ENCODE data around the gene NECTIN3.
A peak's percentile ranks its signal among the peaks of the same experiment; 100 is the strongest.

Gene NECTIN3

GRCh38 chr3:111073218-111073617 is 1.6 kb downstream of the NECTIN3 start:
- H3K9me3 Mint-ChIP-seq: no peaks in the 10 kb centered on the region
- H3K36me3 Mint-ChIP-seq (ENCODE audit: low read depth): no peaks in the 10 kb centered on the region
- H3K27me3 Mint-ChIP-seq (ENCODE audit: low read depth, poor library complexity): no peaks in the 10 kb centered on the region
- H3K4me3 Mint-ChIP-seq: peak overlapping the region; percentile 99
- TF ChIP-seq CTCF (IDR thresholded peaks at IDR 0.05): no peak
- peaks cover 50% of the 10 kb centered on the region for H3K4me1 Mint-ChIP-seq
- DNase-seq: no peak
- H3K27ac Mint-ChIP-seq: no peak overlapping the region

GRCh38 chr3:111076732-111077131 is 5.1 kb downstream of the NECTIN3 start:
- Mint-ChIP-seq H3K4me1 (peaks cover 40% of the 10 kb centered on the region), H3K4me3 (no peak overlapping the region), H3K27ac (no peak overlapping the region), H3K36me3 (ENCODE audit: low read depth) (no peaks in the 10 kb centered on the region), H3K27me3 (ENCODE audit: low read depth, poor library complexity) (no peaks in the 10 kb centered on the region), H3K9me3 (no peaks in the 10 kb centered on the region)
- DNase-seq: peak; percentile 14
- no peak for TF ChIP-seq CTCF (IDR thresholded peaks at IDR 0.05)

- Mint-ChIP-seq H3K4me1 (peaks cover 40% of the 10 kb centered on the region), H3K4me3 (no peak overlapping the region), H3K27ac (no peak overlapping the region), H3K27me3 (ENCODE audit: low read depth, poor library complexity) (no peaks in the 10 kb centered on the region), H3K36me3 (ENCODE audit: low read depth) (no peaks in the 10 kb centered on the region), H3K9me3 (no peaks in the 10 kb centered on the region)
- no peak for TF ChIP-seq CTCF (IDR thresholded peaks at IDR 0.05)
- DNase-seq: no peak
These were observed 5.8 kb downstream of the NECTIN3 start for GRCh38 chr3:111077369-111077768.

DNA sequence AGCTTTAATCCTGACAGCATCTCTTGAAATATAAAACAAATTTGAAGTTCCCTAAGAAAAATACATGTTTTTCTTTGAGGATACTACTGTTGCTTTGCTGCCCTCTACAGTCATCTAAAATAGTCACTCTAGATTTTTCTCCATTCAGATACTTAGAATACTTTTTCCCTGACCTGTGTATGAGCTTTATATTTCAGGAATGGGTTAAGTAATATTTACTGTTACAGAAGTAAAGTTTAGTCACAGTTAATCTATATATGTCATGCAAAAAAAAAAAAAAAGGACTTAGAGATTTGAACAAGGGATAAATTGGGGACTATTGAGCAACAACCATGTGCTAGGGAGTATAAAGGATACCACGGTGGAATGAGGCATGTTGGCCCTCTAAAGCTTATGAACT is 8.8 kb downstream of the NECTIN3 start:
- H3K4me1 Mint-ChIP-seq: peaks cover 10% of the 10 kb centered on the region
- no peak overlapping the region for H3K4me3 Mint-ChIP-seq
- H3K9me3 Mint-ChIP-seq: no peaks in the 10 kb centered on the region
- no peaks in the 10 kb centered on the region for H3K36me3 Mint-ChIP-seq (ENCODE audit: low read depth)
- no peak for DNase-seq
- no peak overlapping the region for H3K27ac Mint-ChIP-seq
- TF ChIP-seq CTCF (IDR thresholded peaks at IDR 0.05): peak; percentile 50
- no peaks in the 10 kb centered on the region for H3K27me3 Mint-ChIP-seq (ENCODE audit: low read depth, poor library complexity)

DNA sequence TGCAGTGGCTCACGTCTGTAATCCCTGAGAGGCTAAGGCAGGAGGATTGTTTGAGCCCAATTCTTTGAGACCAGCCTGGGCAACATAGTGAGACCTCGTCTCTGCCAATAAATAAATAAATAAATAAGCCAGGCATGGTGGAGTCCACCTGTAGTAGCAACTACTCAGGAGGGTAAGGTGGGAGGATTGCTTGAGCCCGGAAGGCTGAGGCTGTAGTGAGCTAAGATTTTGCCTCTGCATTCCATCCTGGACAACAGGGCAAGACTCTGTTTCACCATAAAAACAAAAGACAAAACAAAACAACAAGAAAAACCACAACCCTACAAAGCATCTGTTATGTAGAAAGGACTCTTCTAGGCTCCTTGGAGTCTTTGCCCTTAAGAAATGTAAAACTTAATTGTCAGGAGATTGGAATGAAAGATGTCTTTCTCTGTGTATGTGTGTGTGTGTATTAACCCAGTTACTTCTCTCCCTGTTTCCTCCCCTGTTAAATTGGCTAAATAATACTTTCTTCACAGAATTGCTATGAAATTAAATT is 9.5 kb downstream of the NECTIN3 start:
- TF ChIP-seq CTCF (IDR thresholded peaks at IDR 0.05): no peak
- H3K4me3 Mint-ChIP-seq: no peak overlapping the region
- no peak overlapping the region for H3K27ac Mint-ChIP-seq
- H3K9me3 Mint-ChIP-seq: no peaks in the 10 kb centered on the region
- peaks cover 10% of the 10 kb centered on the region for H3K4me1 Mint-ChIP-seq
- no peak for DNase-seq
- no peaks in the 10 kb centered on the region for H3K36me3 Mint-ChIP-seq (ENCODE audit: low read depth)
- no peaks in the 10 kb centered on the region for H3K27me3 Mint-ChIP-seq (ENCODE audit: low read depth, poor library complexity)

DNA sequence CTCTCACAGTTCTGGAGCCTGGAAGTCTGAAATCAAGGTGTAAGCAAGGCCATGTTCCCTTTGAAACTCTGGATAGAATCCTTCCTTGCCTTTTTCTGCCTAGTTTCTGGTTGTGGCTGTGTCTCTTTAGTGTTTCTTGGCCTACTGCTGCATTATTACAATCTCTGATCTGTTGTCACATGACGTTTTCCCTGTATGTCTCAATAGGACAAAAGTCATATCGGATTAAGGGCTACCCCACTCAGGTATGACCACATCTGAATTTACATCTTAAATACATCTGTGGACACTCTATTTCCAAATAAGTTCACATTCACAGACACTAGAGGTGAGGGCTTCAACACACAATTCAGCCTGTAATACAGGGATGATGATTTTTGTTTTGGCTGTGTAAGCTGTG is 13.3 kb downstream of the NECTIN3 start:
- TF ChIP-seq CTCF (IDR thresholded peaks at IDR 0.05): no peak
- no peak overlapping the region for H3K27ac Mint-ChIP-seq

More for the DNA sequence above, 13.3 kb downstream of the NECTIN3 start:
- DNase-seq: no peak
- Mint-ChIP-seq H3K4me3 (no peak overlapping the region), H3K4me1 (peaks cover 6% of the 10 kb centered on the region), H3K36me3 (ENCODE audit: low read depth) (peaks cover 7% of the 10 kb centered on the region), H3K27me3 (ENCODE audit: low read depth, poor library complexity) (no peaks in the 10 kb centered on the region), H3K9me3 (no peaks in the 10 kb centered on the region)
